Spleen (tissue), 7 donors: Measurements from ENCODE around the gene SEC14L1.

Experiments used
- POLR2A ChIP-seq, 3 donors: fragments of 450-650 bp; IDR thresholded peaks; one replicate each; pipeline ENCODE4 v1.5.1; 2017; ENCODE audit warnings: antibody characterized with exemption in 3 of 3, mild to moderate bottlenecking in 1 of 3
- POLR2AphosphoS5 ChIP-seq, 3 donors: sonication (generic); formaldehyde crosslinking; IDR thresholded peaks; one replicate each; pipeline ENCODE4 v1.5.1; 2017; ENCODE audit warnings: antibody characterized with exemption in 3 of 3
- TF ChIP-seq, protein P1 (sequence below), 11 experiments: fragments of 200-600 bp in 7 of 11; fragments of 450-650 bp in 4 of 11; sonication (generic) in 4 of 11; IDR thresholded peaks in 8 of 11; conservative IDR thresholded peaks in 3 of 11; 1 replicate in 7 of 11; 2 replicates in 4 of 11; pipeline versions ENCODE4 v1.4.0 to v1.8.0; 2016 to 2021; ENCODE audit warnings: antibody characterized with exemption in 11 of 11, inconsistent platforms in 4 of 11, mild to moderate bottlenecking in 1 of 11
- donor health status: DM: no; HTN: no; CAD: no; lungs with moderate emphysema.
- donor health status: DM: no; HTN: no; CAD: no.
- donor health status: DM: no; HTN: no; CAD: no.

DNA sequence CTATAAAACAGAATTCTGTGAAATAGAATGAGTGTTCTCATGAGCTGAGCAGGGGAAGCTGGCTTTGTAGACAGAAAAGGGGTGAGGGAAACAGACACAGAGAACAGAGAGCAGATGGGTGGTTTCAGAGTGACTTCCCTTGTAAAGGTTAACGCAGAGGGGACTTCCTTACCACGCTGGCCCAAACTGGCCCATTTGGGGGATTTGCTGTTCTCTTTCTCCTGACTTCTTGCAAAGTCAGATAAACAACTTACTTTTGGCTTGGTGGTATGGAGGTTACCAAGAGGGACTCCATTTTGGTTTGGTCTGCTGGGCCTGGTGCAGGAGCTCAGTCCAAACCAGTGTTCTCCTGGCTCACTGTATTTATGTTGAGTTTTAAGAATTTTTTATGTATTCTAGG is 48.4 kb downstream of the SEC14L1 start:
- no peak for TF ChIP-seq POLR2AphosphoS5 (IDR thresholded peaks at IDR 0.05)
- TF ChIP-seq, protein P1, sequence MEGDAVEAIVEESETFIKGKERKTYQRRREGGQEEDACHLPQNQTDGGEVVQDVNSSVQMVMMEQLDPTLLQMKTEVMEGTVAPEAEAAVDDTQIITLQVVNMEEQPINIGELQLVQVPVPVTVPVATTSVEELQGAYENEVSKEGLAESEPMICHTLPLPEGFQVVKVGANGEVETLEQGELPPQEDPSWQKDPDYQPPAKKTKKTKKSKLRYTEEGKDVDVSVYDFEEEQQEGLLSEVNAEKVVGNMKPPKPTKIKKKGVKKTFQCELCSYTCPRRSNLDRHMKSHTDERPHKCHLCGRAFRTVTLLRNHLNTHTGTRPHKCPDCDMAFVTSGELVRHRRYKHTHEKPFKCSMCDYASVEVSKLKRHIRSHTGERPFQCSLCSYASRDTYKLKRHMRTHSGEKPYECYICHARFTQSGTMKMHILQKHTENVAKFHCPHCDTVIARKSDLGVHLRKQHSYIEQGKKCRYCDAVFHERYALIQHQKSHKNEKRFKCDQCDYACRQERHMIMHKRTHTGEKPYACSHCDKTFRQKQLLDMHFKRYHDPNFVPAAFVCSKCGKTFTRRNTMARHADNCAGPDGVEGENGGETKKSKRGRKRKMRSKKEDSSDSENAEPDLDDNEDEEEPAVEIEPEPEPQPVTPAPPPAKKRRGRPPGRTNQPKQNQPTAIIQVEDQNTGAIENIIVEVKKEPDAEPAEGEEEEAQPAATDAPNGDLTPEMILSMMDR (IDR thresholded peaks at IDR 0.05 in 8 of 11, conservative IDR thresholded peaks at IDR 0.05 in 3 of 11) = no peak
- TF ChIP-seq POLR2A (IDR thresholded peaks at IDR 0.05) = no peak
